ENCODE results near the gene BSDC1. TPM values are rescaled to one million over a fixed set of nuclear protein-coding genes. Genes with fewer than 3 reads are reported as not detected.
"Not testable (repeated sequence)": the region's sequence is repeated elsewhere in the genome, so short reads cannot be mapped to it uniquely, and the experiment has no call there.

The BSDC1 gene
- total RNA-seq, 1 donor from 2014 or later, result 60.3 TPM

DNA sequence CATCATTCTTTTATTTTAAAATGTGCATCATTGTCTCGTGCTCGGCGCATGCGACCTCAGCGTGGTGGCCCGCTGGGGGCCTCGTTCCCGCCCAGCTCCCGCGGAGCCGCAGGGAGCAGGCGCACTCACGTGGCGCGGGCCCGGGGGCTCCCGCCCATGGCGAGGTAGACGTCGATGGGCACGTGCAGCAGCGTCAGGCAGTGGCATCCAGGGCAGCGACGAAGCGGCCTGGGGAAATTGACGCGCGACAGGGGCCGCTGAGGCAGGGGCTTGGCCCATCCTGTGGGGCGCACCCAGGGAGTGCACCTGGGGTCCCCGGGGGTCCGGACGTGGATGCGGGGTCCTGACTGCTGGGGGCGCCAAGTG is 33.0 kb downstream of the BSDC1 start:
- intact Hi-C loops (cut with micrococcal nuclease), result no loop called here

DNA sequence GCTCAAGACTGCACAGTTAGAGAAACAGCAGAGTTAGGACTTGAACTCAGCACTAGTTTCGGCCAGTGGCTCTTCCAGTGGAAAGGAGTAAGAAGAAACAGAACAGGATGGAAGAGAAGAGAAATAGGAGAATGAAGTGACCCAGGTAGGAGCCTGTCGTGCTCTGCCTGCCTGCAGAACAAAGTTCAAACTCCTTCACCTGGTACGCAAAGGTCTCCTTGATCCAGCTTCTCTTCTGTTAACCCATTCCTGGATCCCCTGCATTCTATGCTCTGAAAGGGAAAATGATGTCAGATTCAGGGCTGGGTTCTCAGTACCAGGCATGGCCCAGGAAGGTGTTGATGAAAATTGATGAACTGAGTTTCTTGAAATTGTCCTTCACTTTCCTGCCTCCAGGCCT is 35.8 kb downstream of the BSDC1 start:
- intact Hi-C loops (cut with micrococcal nuclease), result no loop called here

DNA sequence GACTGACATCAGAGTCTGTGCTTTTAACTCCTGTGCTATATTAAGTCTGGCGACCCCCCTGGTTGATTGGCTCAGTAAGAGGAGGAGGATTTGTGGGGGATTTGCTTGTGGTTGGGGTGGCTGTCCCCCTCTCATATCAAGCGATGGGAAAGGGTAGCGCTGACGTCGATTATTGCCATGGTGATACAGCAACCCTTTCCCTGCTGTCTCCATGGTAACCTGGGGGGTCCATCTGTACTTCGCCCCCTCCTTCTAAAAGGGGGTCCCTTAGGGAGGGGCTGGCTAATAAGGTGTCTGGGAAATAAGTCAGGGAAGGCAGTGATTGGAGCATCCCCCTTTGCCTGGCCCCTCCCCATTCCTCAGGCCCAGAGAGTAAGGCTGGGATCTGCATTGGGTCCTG is 36.6 kb downstream of the BSDC1 start:
- intact Hi-C loops (cut with micrococcal nuclease), result no loop called here

DNA sequence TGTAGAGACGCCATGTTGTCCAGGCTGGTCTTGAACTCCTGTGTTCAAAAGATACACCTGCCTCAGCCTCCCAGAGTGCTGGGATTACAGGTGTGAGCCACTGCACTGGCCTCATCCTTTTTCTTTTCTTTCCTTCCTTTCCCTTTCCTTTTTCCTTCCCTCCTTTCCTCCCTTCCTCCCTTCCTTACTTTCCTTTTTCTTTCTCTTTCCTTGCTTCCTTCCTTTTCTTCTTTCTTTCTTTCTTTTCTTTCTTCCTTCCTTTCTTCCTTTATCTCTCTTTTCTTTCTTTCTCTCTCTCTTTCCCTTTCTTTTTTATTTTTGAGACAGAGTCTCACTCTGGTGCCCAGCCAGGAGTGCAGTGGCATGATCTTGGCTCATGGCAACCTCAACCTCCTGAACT is 37.8 kb downstream of the BSDC1 start:
- intact Hi-C loops (cut with micrococcal nuclease), result no loop called here

DNA sequence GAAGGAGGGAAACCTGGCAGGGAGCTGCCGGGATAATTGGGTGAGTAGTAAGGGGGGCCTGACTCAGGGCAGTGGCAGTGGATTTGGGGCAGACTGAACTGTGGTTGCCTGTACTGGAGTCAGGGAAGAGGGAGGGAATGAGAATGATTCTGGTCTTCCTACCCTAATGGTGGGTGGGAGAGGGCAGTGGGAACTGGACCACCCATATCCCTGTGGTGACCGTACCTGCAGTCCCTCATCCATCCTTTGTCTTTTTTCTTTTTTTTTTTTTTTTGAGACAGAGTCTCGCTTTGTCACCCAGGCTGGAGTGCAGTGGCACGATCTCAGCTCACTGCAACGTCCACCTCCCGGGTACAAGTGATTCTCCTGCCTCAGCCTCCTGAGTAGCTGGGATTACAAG is 38.5 kb downstream of the BSDC1 start:
- intact Hi-C loops (cut with micrococcal nuclease), result not testable (repeated sequence)

DNA sequence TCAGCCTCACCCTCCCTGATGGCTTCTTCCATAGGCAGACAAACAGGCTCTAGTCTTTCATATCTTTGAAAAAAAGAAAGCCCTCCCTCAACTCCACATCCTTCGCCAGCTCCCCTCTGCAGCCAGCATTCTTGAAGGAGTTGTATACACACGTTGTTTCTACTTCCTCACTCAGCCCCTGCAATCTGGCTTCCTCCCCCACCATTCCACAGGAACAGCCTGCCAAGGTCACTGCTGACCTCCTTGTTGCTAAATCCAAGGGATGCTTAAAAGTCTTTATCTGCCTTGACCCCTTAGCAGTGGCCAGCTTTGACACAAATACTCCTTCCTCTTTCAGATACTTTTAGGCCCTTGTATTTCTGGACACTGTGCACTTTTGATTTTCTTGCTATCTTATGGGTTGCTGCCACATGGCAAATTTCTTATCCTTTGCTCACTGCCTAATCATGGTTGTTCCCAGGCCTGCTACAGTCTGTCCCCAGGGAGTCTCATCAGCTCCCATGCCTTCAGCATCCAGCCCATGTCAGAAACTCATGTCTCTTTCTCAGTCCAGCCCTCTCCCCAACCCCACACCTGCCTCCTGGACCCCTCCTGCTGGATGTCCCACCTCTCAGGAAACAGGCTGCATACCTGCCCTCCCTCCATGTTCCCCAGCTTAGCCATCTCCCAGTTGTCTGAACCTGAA is 40.2 kb downstream of the BSDC1 start:
- intact Hi-C loops (cut with micrococcal nuclease), result no loop called here

DNA sequence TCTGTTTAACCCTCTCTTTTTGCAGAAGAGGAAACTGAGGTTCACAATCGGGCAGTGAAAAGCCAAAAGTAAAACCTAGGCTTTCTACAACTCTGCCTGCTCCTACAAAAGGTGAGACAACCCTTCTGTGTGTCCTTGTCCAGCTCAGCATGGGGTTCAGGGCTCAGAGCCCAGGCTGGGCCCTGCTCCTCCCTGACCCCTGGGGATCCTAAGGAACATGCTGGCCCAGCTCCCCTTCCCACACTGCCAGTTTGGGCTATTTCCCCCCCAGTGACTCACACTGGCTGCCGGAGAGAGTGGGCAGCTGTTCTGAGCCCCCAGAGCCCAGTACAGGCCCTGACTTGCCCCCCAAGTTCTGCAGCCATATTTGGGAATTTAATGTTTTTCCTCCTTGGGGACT is 40.8 kb downstream of the BSDC1 start:
- intact Hi-C loops (cut with micrococcal nuclease), result no loop called here

DNA sequence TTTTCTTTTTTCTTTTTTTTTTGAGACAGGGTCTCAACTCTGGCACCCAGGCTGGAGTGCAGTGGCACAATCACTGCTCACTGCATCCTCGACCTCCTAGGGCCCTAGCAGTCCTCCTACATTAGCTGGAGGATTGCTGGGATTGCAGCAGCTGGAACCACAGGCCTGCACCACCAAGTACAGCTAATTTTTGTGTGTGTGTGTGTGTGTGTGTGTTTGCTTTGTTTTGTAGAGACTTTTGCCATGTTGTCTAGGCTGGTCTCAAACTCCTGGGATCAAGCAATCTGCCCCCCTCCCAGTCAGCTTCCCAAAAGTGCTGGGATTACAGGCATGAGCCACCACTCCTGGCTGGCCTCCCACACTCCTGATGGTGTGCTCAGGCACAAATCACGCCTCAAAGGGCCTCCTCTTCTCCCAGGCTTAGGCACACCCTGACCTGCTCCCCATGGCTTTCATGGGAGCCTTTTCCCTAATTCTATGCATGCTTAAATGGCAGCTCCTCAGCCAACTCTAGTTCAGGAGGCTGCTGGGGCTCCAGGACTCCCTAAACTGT is 41.3 kb downstream of the BSDC1 start:
- intact Hi-C loops (cut with micrococcal nuclease), result no loop called here

DNA sequence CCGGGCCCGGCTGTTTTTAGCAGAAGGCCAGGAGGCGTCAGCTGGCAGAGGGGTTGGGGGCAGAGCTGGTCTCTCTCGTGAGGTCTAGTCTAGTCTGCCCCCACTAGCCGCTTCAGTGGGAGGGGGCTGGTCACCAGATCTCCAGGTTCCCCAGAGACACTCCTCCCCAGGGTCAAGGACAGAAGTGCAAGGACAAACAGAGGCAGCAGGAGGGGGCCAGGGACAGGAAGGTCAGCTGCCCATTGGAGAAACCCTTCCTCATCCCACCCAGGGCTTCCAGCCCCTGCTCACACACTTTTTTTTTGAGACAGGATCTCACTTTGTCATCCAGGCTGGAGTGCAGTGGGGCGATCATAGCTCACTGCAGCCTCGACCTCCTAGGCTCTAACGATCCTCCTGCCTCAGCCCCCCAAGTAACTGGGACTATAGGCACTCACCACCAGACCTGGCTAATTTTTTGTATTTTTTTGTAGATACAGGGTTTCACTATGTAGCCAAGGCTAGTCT is 41.9 kb downstream of the BSDC1 start:
- intact Hi-C loops (cut with micrococcal nuclease), result no loop called here

DNA sequence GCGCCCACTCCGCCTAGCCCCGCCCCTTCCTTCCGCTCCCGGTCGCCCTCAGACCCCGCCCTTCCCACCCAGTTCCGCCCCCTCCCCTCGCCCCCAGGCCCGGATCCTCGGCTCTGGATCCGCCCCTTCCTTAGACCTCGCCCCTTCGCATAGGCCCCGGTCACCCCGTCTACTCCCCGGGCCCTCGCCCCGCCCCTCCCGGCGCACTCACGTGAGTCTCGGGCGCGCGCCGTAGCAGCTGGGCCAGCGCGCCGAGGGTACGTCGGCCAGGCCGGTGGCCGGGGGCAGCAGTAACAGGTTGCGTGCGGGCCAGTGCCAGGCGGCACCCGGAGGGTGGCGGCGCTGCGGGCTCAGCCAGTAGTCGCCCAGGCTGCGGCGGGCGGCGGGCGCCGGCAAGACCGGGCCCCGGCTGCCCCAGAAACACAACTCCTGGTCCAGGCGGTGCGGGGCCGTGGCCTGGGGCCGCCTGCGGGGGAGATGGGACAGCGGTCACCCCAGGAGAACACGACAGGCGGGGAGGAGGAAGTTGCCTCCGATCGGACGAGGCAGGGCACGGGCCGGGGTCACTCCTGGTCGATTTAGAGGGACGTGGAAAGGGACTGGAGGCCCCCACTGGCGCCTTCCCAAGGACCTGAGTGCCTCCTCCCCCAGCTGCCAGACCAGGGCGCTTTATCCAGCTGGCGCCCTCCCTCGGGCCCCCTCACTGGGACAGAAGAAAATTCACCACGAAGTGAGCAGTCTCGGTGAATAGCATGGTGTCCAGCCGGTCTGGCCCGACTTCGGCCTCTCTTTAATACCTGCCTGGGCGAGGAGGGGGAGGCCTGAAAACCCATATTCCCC is 42.6 kb downstream of the BSDC1 start:
- intact Hi-C loops (cut with micrococcal nuclease), result loop anchor here (1.0 kb wide), 10 partner anchors 9 to 338 kb away; partner anchors contain the start of genes BSDC1, EIF3I, HDAC1 and KHDRBS1

DNA sequence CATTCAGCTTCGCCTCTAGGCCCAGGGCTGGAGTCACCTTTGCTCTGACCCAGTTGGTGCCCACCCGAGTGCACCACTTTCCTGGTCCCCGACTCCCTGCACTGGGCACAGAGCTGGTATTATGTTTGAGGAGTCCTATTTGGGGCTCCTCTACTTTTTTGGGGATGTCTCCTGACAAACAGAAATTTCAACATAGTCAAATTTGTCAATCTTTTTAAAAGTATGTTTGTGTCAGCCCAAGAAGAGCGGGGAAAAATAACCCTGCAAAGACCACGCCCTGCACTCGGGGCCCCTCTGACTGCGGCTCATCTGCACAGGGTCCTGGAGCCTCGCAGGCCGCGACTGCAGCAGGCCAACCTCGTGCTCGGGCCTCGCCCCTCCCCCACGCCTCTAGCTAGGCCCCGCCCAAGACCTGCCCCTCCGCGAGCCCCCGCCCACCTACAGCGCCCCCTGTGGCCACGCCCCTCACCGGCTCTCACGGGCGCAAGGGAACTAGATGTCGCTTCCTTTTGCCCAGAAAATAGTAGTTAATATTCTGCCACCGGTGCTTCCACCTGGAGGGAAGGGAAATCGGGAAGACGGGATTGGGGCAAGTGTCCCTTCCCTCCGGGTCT is 43.3 kb downstream of the BSDC1 start:
- intact Hi-C loops (cut with micrococcal nuclease), result loop anchor here (1.0 kb wide), 10 partner anchors 9 to 338 kb away; partner anchors contain the start of genes BSDC1, EIF3I, HDAC1 and KHDRBS1

DNA sequence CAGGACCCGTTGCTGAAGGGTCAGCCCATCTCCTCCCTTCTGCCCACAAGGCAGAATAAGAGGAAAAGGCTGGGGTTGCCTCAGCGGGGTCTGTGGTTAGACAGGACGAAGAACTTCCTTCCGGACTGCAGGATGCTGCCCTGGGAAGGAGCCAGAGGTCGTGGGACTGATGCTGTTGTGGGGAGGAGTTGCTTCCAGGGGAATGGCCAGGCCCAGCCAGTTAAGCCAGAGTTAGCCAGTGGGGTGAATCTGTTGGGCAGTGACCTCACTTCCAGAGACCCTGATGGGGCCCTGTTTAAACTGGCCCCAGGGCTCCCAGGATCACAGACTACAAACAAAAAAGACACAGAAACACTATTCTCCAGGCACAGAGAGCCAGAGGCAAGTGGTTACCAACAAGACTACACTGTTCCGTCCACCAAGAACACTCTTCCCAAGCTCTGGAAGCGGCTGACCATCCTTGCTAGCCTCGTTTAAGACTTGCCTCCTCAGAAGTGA is 45.0 kb downstream of the BSDC1 start:
- intact Hi-C loops (cut with micrococcal nuclease), result no loop called here

DNA sequence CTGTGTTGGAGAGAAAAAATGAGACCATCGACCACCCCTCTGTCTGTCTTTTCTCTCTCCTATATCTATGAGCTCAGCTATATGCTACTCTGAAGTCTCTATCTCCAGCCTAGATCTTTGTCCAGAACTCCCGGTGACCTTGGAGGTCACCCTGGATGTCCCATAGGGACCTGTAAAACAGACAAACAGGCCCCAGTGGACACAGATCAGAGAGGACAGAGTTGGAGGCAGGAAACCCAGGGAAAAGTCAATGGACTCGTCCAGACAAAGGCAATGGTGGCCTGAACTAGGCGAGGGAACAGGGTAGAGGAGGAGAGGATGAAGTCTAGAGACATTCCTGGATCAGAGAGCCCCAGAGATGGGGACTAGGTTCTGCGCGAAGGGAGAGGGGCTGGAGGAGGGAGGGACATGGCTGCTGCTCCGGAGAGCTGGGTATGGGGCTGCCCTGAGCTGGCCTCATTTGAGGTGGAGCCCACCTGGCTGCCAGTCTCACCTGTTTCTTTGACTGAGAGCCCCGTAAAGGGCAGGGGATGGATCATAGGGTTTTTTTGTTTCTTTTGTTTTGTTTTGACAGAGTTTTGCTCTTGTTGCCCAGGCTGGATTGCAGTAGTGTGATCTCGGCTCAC is 47.6 kb downstream of the BSDC1 start:
- intact Hi-C loops (cut with micrococcal nuclease), result no loop called here

DNA sequence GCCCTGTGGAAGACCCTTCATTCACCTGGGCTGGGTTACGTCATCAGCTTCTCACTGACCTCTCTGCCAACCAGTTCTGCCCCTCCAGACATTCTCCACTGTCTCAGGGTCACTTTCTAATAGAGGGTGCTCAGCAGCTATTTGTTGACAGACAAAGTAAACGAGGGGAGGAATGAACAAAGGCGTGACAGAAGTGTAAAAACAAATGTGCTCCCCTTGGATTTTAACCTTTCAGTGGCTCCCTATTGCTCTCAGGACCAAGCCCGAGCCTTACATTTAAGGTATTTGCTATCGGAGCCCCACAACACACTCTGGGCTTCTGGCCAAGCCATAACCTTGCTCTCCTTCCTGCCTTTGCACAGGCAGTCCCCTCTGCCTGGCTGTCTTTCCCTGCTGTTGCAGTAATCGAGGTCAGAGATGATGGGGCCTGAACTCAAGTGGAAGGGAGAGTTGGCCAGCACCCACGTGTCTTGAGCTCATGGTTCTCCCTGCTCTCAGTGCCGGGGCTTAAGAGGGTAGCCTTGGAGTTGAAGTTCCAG is 48.9 kb downstream of the BSDC1 start:
- intact Hi-C loops (cut with micrococcal nuclease), result no loop called here

DNA sequence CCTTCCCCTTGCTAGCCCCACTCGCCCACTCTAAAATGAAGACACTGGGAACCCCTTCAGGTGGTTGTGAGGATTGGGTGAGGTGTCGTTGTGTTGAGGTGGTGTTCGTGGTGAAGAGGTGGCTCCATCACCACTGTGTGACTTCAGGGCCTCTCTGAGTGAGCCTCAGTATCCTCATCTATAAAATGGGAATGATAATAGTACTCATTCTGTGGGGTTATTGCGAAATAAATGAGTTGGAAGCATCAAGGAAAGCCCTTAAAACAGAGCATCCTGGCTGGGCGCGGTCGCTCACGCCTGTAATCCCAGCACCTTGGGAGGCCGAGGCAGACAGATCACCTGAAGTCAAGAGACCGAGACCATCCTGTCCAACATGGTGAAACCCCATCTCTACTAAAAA is 51.5 kb downstream of the BSDC1 start:
- intact Hi-C loops (cut with micrococcal nuclease), result loop anchor here (1.0 kb wide), 1 partner anchor 9 kb away; no protein-coding TSS in a partner anchor

DNA sequence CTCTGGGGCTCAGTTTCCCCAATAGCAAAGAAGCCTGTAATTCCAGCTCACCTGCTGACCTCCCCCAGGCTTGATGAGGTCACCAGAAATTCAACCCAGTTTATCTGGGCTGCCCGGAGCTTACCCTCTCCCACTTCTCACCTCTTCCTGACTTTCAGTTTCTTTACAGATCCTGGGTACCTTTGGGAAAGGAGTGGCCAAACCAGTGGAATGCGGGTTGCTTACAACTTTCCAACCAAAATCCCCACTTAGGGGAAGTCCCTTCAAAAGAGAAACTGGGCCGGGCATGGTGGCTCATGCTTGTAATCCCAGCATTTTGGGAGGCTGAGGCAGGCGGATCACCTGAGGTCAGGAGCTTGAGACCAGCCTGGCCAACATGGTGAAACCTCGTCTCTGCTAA is 52.3 kb downstream of the BSDC1 start:
- intact Hi-C loops (cut with micrococcal nuclease), result loop anchor here (1.0 kb wide), 1 partner anchor 9 kb away; no protein-coding TSS in a partner anchor

DNA sequence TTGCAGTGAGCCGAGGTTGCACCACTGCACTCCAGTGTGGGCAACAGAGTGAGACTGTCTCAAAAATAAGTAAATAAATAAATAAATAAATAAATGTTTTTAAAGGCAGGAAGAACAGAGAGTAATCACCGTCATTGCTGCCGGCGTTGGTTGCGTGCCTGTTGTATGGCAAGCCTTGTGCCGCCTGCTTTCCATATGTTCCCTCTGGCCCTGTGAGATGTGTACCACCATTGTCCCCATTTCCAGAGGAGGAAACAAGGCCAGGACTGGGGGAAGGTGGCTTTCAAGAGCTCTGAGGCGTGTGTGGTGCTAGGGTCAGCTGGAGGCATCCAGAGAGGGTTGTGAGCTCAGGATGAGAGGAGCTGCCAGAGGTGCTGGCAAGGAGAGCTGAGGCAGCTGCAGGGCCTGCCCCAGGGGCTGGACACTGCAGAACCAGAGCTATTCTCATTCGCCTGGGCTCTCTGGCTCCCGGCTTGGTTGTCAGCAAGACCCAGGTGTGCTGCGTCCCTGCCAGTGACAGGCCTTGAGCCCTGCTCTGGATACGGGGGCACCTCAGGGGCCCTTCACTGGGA is 53.0 kb downstream of the BSDC1 start:
- intact Hi-C loops (cut with micrococcal nuclease), result no loop called here

DNA sequence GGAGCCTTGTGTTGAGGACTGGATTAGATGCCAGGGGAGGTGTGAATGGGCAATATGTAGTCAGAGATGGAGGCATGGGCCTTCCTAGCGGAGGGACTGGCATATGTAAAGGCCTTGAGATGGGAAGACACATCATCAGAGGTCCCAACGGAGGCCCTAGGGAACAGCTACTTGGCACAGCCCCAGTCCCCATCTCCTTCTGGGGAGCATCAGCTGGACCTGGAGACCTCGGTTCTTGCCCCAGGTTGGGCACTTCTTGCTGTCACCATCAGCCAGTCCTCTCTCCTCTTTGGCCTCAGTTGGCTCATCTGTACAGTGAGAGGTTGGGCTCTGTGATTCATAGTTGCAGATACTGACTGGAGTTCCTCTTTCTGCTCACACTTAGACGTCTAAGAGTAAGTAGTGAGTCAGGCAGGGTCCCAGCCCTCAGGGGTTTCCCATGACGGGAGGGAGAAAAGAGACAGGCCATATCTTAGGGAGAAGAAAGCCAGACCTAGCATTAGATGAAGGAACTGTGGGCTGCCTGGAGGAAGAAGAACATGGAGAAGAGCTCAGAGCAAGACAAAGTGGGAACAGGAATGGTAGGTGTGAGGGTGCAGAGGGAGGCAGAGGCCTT is 54.8 kb downstream of the BSDC1 start:
- intact Hi-C loops (cut with micrococcal nuclease), result no loop called here

DNA sequence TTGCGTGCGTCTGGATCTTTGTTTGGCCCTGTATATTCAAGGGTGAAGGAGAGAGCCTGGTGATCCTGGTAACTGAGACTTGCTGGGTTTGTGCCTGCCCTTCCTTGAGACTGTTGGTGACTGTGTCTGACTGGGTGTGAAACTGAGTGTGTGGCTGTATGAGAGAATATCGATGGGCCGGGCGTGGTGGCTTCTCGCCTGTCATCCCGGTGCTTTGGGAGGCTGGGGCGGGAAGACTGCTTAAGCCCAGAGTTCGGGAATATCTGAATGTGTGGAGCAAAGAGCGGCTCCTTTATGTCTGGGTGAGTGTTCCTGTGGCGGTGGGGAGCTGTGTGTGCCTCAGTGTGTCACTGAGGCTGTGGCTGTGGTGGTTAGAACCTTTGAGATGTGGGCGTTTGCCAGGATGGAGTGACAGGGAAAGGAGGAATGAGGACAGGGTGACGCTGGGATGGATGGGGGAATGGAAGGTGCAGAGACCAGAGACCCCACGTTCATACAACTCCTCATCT is 55.5 kb downstream of the BSDC1 start:
- intact Hi-C loops (cut with micrococcal nuclease), result no loop called here

All from T-helper 1 cell treated with Interleukin-12 subunit alpha and Interleukin-12 subunit beta and Interleukin-4 antibody, amounts not matched to agents 30 ng/mL and 1 ng/mL, for 36 hours (primary cell).